Measurements from ENCODE around the gene KCNJ16. TPM values are rescaled to one million over a fixed set of nuclear protein-coding genes. Genes with fewer than 3 reads are reported as not detected.

Gene KCNJ16
- polyA plus RNA-seq, 4 donors, result 0.07 to 11.0 (median 0.52) TPM

GRCh38 chr17:70119545-70119944, 44.5 kb downstream of the KCNJ16 start:
- Histone ChIP-seq H3K4me1 (ENCODE audit: control insufficient read depth in 3 of 3, insufficient read depth in 2 of 3, low read depth in 1 of 3, low read length in 2 of 3) (no peaks in the 10 kb centered on the region), H3K27ac (ENCODE audit: low read depth in 1 of 3, low read length in 2 of 3) (no peak overlapping the region), H3K36me3 (ENCODE audit: control insufficient read depth in 3 of 3, insufficient read depth in 2 of 3, low read depth in 1 of 3, low read length in 3 of 3) (no peaks in the 10 kb centered on the region), H3K4me3 (ENCODE audit: low read depth in 1 of 3, low read length in 3 of 3) (no peak overlapping the region), H3K9me3 (ENCODE audit: control insufficient read depth in 2 of 2, insufficient read depth in 1 of 2, low read depth in 1 of 2, low read length in 1 of 2) (peaks cover 0 to 2% of the 10 kb centered on the region in 2 donors), H3K27me3 (ENCODE audit: control insufficient read depth in 3 of 3, insufficient read depth in 3 of 3, low read length in 3 of 3) (no peaks in the 10 kb centered on the region)
- no peak for FAIRE-seq
- 89 to 100% (median 90%) methylated on average over 1 of the region's 1 CpG for WGBS, 3 donors
- no peak for DNase-seq

- H3K27me3 ChIP-seq (ENCODE audit: control insufficient read depth in 3 of 3, insufficient read depth in 3 of 3, low read length in 3 of 3), result no peaks in the 10 kb centered on the region
- FAIRE-seq (no peak), DNase-seq (peak in 1 of 2 donors; percentile 18)
- H3K27ac ChIP-seq (ENCODE audit: low read depth in 1 of 3, low read length in 2 of 3), result no peak overlapping the region
- no peak overlapping the region for H3K4me3 ChIP-seq (ENCODE audit: low read depth in 1 of 3, low read length in 3 of 3)
- no peaks in the 10 kb centered on the region for H3K4me1 ChIP-seq (ENCODE audit: control insufficient read depth in 3 of 3, insufficient read depth in 2 of 3, low read depth in 1 of 3, low read length in 2 of 3)
- peaks cover 0 to 2% of the 10 kb centered on the region in 2 donors for H3K9me3 ChIP-seq (ENCODE audit: control insufficient read depth in 2 of 2, insufficient read depth in 1 of 2, low read depth in 1 of 2, low read length in 1 of 2)
- no peaks in the 10 kb centered on the region for H3K36me3 ChIP-seq (ENCODE audit: control insufficient read depth in 3 of 3, insufficient read depth in 2 of 3, low read depth in 1 of 3, low read length in 3 of 3)
- WGBS, 3 donors, result 68 to 74% (median 69%) methylated on average over 2 of the region's 2 CpGs
These were observed 45.0 kb downstream of the KCNJ16 start for GRCh38 chr17:70119983-70120382.

- FAIRE-seq, result no peak
These were observed 45.4 kb downstream of the KCNJ16 start for GRCh38 chr17:70120425-70120824.

GRCh38 chr17:70121126-70121525, 46.1 kb downstream of the KCNJ16 start:
- Histone ChIP-seq H3K4me3 (ENCODE audit: low read depth in 1 of 3, low read length in 3 of 3) (no peak overlapping the region), H3K4me1 (ENCODE audit: control insufficient read depth in 3 of 3, insufficient read depth in 2 of 3, low read depth in 1 of 3, low read length in 2 of 3) (no peaks in the 10 kb centered on the region), H3K27ac (ENCODE audit: low read depth in 1 of 3, low read length in 2 of 3) (no peak overlapping the region), H3K9me3 (ENCODE audit: control insufficient read depth in 2 of 2, insufficient read depth in 1 of 2, low read depth in 1 of 2, low read length in 1 of 2) (peaks cover 0 to 2% of the 10 kb centered on the region in 2 donors), H3K27me3 (ENCODE audit: control insufficient read depth in 3 of 3, insufficient read depth in 3 of 3, low read length in 3 of 3) (no peaks in the 10 kb centered on the region), H3K36me3 (ENCODE audit: control insufficient read depth in 3 of 3, insufficient read depth in 2 of 3, low read depth in 1 of 3, low read length in 3 of 3) (no peaks in the 10 kb centered on the region)
- FAIRE-seq (no peak), DNase-seq (no peak)
- WGBS, 3 donors, result 65 to 93% (median 75%) methylated on average over 3 of the region's 3 CpGs

More at GRCh38 chr17:70120425-70120824, 45.4 kb downstream of the KCNJ16 start:
- Histone ChIP-seq H3K4me3 (ENCODE audit: low read depth in 1 of 3, low read length in 3 of 3) (no peak overlapping the region), H3K9me3 (ENCODE audit: control insufficient read depth in 2 of 2, insufficient read depth in 1 of 2, low read depth in 1 of 2, low read length in 1 of 2) (peaks cover 0 to 2% of the 10 kb centered on the region in 2 donors), H3K27ac (ENCODE audit: low read depth in 1 of 3, low read length in 2 of 3) (no peak overlapping the region), H3K36me3 (ENCODE audit: control insufficient read depth in 3 of 3, insufficient read depth in 2 of 3, low read depth in 1 of 3, low read length in 3 of 3) (no peaks in the 10 kb centered on the region), H3K27me3 (ENCODE audit: control insufficient read depth in 3 of 3, insufficient read depth in 3 of 3, low read length in 3 of 3) (no peaks in the 10 kb centered on the region), H3K4me1 (ENCODE audit: control insufficient read depth in 3 of 3, insufficient read depth in 2 of 3, low read depth in 1 of 3, low read length in 2 of 3) (no peaks in the 10 kb centered on the region)
- WGBS, 3 donors, result 60 to 92% (median 90%) methylated on average over 4 of the region's 4 CpGs
- DNase-seq, result no peak

GRCh38 chr17:70123193-70123592, 48.2 kb downstream of the KCNJ16 start:
- H3K9me3 ChIP-seq (ENCODE audit: control insufficient read depth in 2 of 2, insufficient read depth in 1 of 2, low read depth in 1 of 2, low read length in 1 of 2), result peaks cover 0 to 2% of the 10 kb centered on the region in 2 donors
- 22 to 52% (median 33%) methylated on average over 2 of the region's 2 CpGs for WGBS, 3 donors
- no peaks in the 10 kb centered on the region for H3K4me1 ChIP-seq (ENCODE audit: control insufficient read depth in 3 of 3, insufficient read depth in 2 of 3, low read depth in 1 of 3, low read length in 2 of 3)
- DNase-seq (no peak), FAIRE-seq (no peak)
- no peaks in the 10 kb centered on the region for H3K27me3 ChIP-seq (ENCODE audit: control insufficient read depth in 3 of 3, insufficient read depth in 3 of 3, low read length in 3 of 3)
- H3K27ac ChIP-seq (ENCODE audit: low read depth in 1 of 3, low read length in 2 of 3), result no peak overlapping the region
- H3K4me3 ChIP-seq (ENCODE audit: low read depth in 1 of 3, low read length in 3 of 3), result no peak overlapping the region
- no peaks in the 10 kb centered on the region for H3K36me3 ChIP-seq (ENCODE audit: control insufficient read depth in 3 of 3, insufficient read depth in 2 of 3, low read depth in 1 of 3, low read length in 3 of 3)

- H3K4me3 ChIP-seq (ENCODE audit: low read depth in 1 of 3, low read length in 3 of 3), result no peak overlapping the region
- DNase-seq (no peak), FAIRE-seq (no peak)
- H3K9me3 ChIP-seq (ENCODE audit: control insufficient read depth in 2 of 2, insufficient read depth in 1 of 2, low read depth in 1 of 2, low read length in 1 of 2), result no peaks in the 10 kb centered on the region
- H3K4me1 ChIP-seq (ENCODE audit: control insufficient read depth in 3 of 3, insufficient read depth in 2 of 3, low read depth in 1 of 3, low read length in 2 of 3), result no peaks in the 10 kb centered on the region
- no peak overlapping the region for H3K27ac ChIP-seq (ENCODE audit: low read depth in 1 of 3, low read length in 2 of 3)
- 77 to 85% (median 78%) methylated on average over 3 of the region's 3 CpGs for WGBS, 3 donors
- no peaks in the 10 kb centered on the region for H3K27me3 ChIP-seq (ENCODE audit: control insufficient read depth in 3 of 3, insufficient read depth in 3 of 3, low read length in 3 of 3)
- H3K36me3 ChIP-seq (ENCODE audit: control insufficient read depth in 3 of 3, insufficient read depth in 2 of 3, low read depth in 1 of 3, low read length in 3 of 3), result no peaks in the 10 kb centered on the region
These were observed 49.7 kb downstream of the KCNJ16 start for GRCh38 chr17:70124723-70125122.

- Histone ChIP-seq H3K36me3 (ENCODE audit: control insufficient read depth in 3 of 3, insufficient read depth in 2 of 3, low read depth in 1 of 3, low read length in 3 of 3) (no peaks in the 10 kb centered on the region), H3K4me3 (ENCODE audit: low read depth in 1 of 3, low read length in 3 of 3) (no peak overlapping the region), H3K27ac (ENCODE audit: low read depth in 1 of 3, low read length in 2 of 3) (no peak overlapping the region), H3K4me1 (ENCODE audit: control insufficient read depth in 3 of 3, insufficient read depth in 2 of 3, low read depth in 1 of 3, low read length in 2 of 3) (no peaks in the 10 kb centered on the region), H3K9me3 (ENCODE audit: control insufficient read depth in 2 of 2, insufficient read depth in 1 of 2, low read depth in 1 of 2, low read length in 1 of 2) (no peaks in the 10 kb centered on the region), H3K27me3 (ENCODE audit: control insufficient read depth in 3 of 3, insufficient read depth in 3 of 3, low read length in 3 of 3) (no peaks in the 10 kb centered on the region)
- 86 to 92% (median 87%) methylated on average over 6 of the region's 6 CpGs for WGBS, 3 donors
- DNase-seq (no peak), FAIRE-seq (no peak)
These were observed 52.3 kb downstream of the KCNJ16 start for GRCh38 chr17:70127221-70127873.

GRCh38 chr17:70128727-70129238, 53.8 kb downstream of the KCNJ16 start:
- Histone ChIP-seq H3K4me3 (ENCODE audit: low read depth in 1 of 3, low read length in 3 of 3) (no peak overlapping the region), H3K9me3 (ENCODE audit: control insufficient read depth in 2 of 2, insufficient read depth in 1 of 2, low read depth in 1 of 2, low read length in 1 of 2) (peaks cover 0 to 3% of the 10 kb centered on the region in 2 donors), H3K27me3 (ENCODE audit: control insufficient read depth in 3 of 3, insufficient read depth in 3 of 3, low read length in 3 of 3) (no peaks in the 10 kb centered on the region), H3K36me3 (ENCODE audit: control insufficient read depth in 3 of 3, insufficient read depth in 2 of 3, low read depth in 1 of 3, low read length in 3 of 3) (no peaks in the 10 kb centered on the region), H3K27ac (ENCODE audit: low read depth in 1 of 3, low read length in 2 of 3) (no peak overlapping the region), H3K4me1 (ENCODE audit: control insufficient read depth in 3 of 3, insufficient read depth in 2 of 3, low read depth in 1 of 3, low read length in 2 of 3) (no peaks in the 10 kb centered on the region)
- FAIRE-seq, result no peak
- 97% methylated on average over 23 of the region's 23 CpGs for WGBS, 3 donors
- no peak for DNase-seq

- no peak overlapping the region for H3K4me3 ChIP-seq (ENCODE audit: low read depth in 1 of 3, low read length in 3 of 3)
- H3K27ac ChIP-seq (ENCODE audit: low read depth in 1 of 3, low read length in 2 of 3), result no peak overlapping the region
- no peaks in the 10 kb centered on the region for H3K4me1 ChIP-seq (ENCODE audit: control insufficient read depth in 3 of 3, insufficient read depth in 2 of 3, low read depth in 1 of 3, low read length in 2 of 3)
- no peaks in the 10 kb centered on the region for H3K27me3 ChIP-seq (ENCODE audit: control insufficient read depth in 3 of 3, insufficient read depth in 3 of 3, low read length in 3 of 3)
- no peak for FAIRE-seq
- no peak for DNase-seq
- H3K9me3 ChIP-seq (ENCODE audit: control insufficient read depth in 2 of 2, insufficient read depth in 1 of 2, low read depth in 1 of 2, low read length in 1 of 2), result peaks cover 0 to 3% of the 10 kb centered on the region in 2 donors
- no peaks in the 10 kb centered on the region for H3K36me3 ChIP-seq (ENCODE audit: control insufficient read depth in 3 of 3, insufficient read depth in 2 of 3, low read depth in 1 of 3, low read length in 3 of 3)
- 61 to 74% (median 68%) methylated on average over 3 of the region's 3 CpGs for WGBS, 3 donors
These were observed 55.3 kb downstream of the KCNJ16 start for GRCh38 chr17:70130289-70130688.
